Measurements from ENCODE around the gene PAFAH1B2. TPM values are rescaled to one million over a fixed set of nuclear protein-coding genes. Genes with fewer than 3 reads are reported as not detected.
A peak's percentile ranks its signal among the peaks of the same experiment; 100 is the strongest.
"Not testable (repeated sequence)": the region's sequence is repeated elsewhere in the genome, so short reads cannot be mapped to it uniquely, and the experiment has no call there.

PAFAH1B2 gene
- polyA plus RNA-seq: 20.6 TPM

GRCh38 chr11:117143871-117144476 is at the start of gene PAFAH1B2:
Gene PAFAH1B2, plus strand, starts transcription at chr11:117144287. Its CDS starts 8,161 bp downstream, at chr11:117152448.
- H3K27me3 Mint-ChIP-seq: peaks cover 4% of the 10 kb centered on the region
- H3K27ac Mint-ChIP-seq: peak within 1 kb of the TSS; percentile 98 to 99 (median 98)
- peaks cover 32 to 33% (median 32%) of the 10 kb centered on the region in 3 donors for H3K4me1 Mint-ChIP-seq
- H3K9me3 Mint-ChIP-seq: no peaks in the 10 kb centered on the region
- peak within 1 kb of the TSS; percentile 98 to 100 (median 99) for H3K4me3 Mint-ChIP-seq
- H3K36me3 Mint-ChIP-seq: no peaks in the 10 kb centered on the region

- Mint-ChIP-seq H3K4me3 (peak overlapping the region; percentile 73 to 95 (median 80)), H3K27me3 (no peaks in the 10 kb centered on the region), H3K4me1 (peaks cover 60 to 70% (median 65%) of the 10 kb centered on the region in 3 donors), H3K9me3 (peaks cover 0 to 3% (median 0%) of the 10 kb centered on the region in 3 donors), H3K27ac (peak overlapping the region in 2 of 3 donors; percentile 37 to 87), H3K36me3 (peaks cover 8% of the 10 kb centered on the region)
These were observed 49.3 kb upstream of the PAFAH1B2 start for GRCh38 chr11:117094776-117095175.

GRCh38 chr11:117095284-117096161 is 48.6 kb upstream of the PAFAH1B2 start:
- H3K27me3 Mint-ChIP-seq: no peaks in the 10 kb centered on the region
- peaks cover 53 to 64% (median 60%) of the 10 kb centered on the region in 3 donors for H3K4me1 Mint-ChIP-seq
- H3K36me3 Mint-ChIP-seq: peaks cover 8% of the 10 kb centered on the region
- H3K4me3 Mint-ChIP-seq: peak overlapping the region; percentile 81 to 99 (median 97)
- peak overlapping the region; percentile 87 to 100 (median 95) for H3K27ac Mint-ChIP-seq
- peaks cover 0 to 3% (median 0%) of the 10 kb centered on the region in 3 donors for H3K9me3 Mint-ChIP-seq

- peaks cover 48 to 60% (median 60%) of the 10 kb centered on the region in 3 donors for H3K4me1 Mint-ChIP-seq
- peaks cover 0 to 3% (median 0%) of the 10 kb centered on the region in 3 donors for H3K9me3 Mint-ChIP-seq
- H3K4me3 Mint-ChIP-seq: peak overlapping the region; percentile 81 to 99 (median 97)
- peaks cover 8% of the 10 kb centered on the region for H3K36me3 Mint-ChIP-seq
- H3K27ac Mint-ChIP-seq: peak overlapping the region; percentile 87 to 100 (median 95)
- no peaks in the 10 kb centered on the region for H3K27me3 Mint-ChIP-seq
These were observed 47.7 kb upstream of the PAFAH1B2 start for GRCh38 chr11:117096201-117096991.

- H3K27ac Mint-ChIP-seq: peak overlapping the region; percentile 87 to 100 (median 95)
- H3K36me3 Mint-ChIP-seq: peaks cover 4% of the 10 kb centered on the region
- peaks cover 0 to 2% (median 0%) of the 10 kb centered on the region in 3 donors for H3K9me3 Mint-ChIP-seq
- no peaks in the 10 kb centered on the region for H3K27me3 Mint-ChIP-seq
- H3K4me3 Mint-ChIP-seq: peak overlapping the region; percentile 81 to 99 (median 97)
- H3K4me1 Mint-ChIP-seq: peaks cover 48 to 59% (median 57%) of the 10 kb centered on the region in 3 donors
These were observed 47.1 kb upstream of the PAFAH1B2 start for GRCh38 chr11:117097014-117097388.

- H3K36me3 Mint-ChIP-seq: no peaks in the 10 kb centered on the region
- H3K4me3 Mint-ChIP-seq: peak overlapping the region; percentile 81 to 99 (median 97)
- H3K27me3 Mint-ChIP-seq: no peaks in the 10 kb centered on the region
- no peaks in the 10 kb centered on the region for H3K9me3 Mint-ChIP-seq
- H3K4me1 Mint-ChIP-seq: peaks cover 42 to 53% (median 52%) of the 10 kb centered on the region in 3 donors
- H3K27ac Mint-ChIP-seq: peak overlapping the region; percentile 87 to 100 (median 95)
These were observed 46.5 kb upstream of the PAFAH1B2 start for GRCh38 chr11:117097389-117098268.

GRCh38 chr11:117098269-117099232 is 45.5 kb upstream of the PAFAH1B2 start, which contains the start of gene SIK3:
Gene SIK3, minus strand, starts transcription at chr11:117098428. Its CDS starts 13 bp downstream, at chr11:117098415.
- Mint-ChIP-seq H3K27ac (peak within 1 kb of the TSS; percentile 100), H3K36me3 (no peaks in the 10 kb centered on the region), H3K4me3 (peak within 1 kb of the TSS; percentile 95 to 99 (median 98)), H3K4me1 (peaks cover 34 to 46% (median 44%) of the 10 kb centered on the region in 3 donors), H3K27me3 (no peaks in the 10 kb centered on the region), H3K9me3 (no peaks in the 10 kb centered on the region)

- Mint-ChIP-seq H3K4me3 (peak overlapping the region; percentile 16 to 98 (median 88)), H3K27ac (peak overlapping the region; percentile 100), H3K36me3 (no peaks in the 10 kb centered on the region), H3K27me3 (no peaks in the 10 kb centered on the region), H3K9me3 (no peaks in the 10 kb centered on the region), H3K4me1 (peaks cover 24 to 41% (median 36%) of the 10 kb centered on the region in 3 donors)
These were observed 44.4 kb upstream of the PAFAH1B2 start for GRCh38 chr11:117099696-117100095.

- H3K4me3 Mint-ChIP-seq: peak overlapping the region in 2 of 4 donors; percentile 23 to 77
- H3K27ac Mint-ChIP-seq: peak overlapping the region; percentile 2 to 100 (median 100)
- H3K9me3 Mint-ChIP-seq: no peaks in the 10 kb centered on the region
- peaks cover 18 to 32% (median 28%) of the 10 kb centered on the region in 3 donors for H3K4me1 Mint-ChIP-seq
- H3K27me3 Mint-ChIP-seq: no peaks in the 10 kb centered on the region
- no peaks in the 10 kb centered on the region for H3K36me3 Mint-ChIP-seq
These were observed 43.5 kb upstream of the PAFAH1B2 start for GRCh38 chr11:117100556-117100955.

GRCh38 chr11:117107701-117108590 is 36.1 kb upstream of the PAFAH1B2 start:
- peaks cover 0 to 8% (median 4%) of the 10 kb centered on the region in 3 donors for H3K4me1 Mint-ChIP-seq
- peaks cover 2% of the 10 kb centered on the region for H3K27me3 Mint-ChIP-seq
- H3K27ac Mint-ChIP-seq: no peak overlapping the region
- H3K9me3 Mint-ChIP-seq: no peaks in the 10 kb centered on the region
- no peaks in the 10 kb centered on the region for H3K36me3 Mint-ChIP-seq
- H3K4me3 Mint-ChIP-seq: no peak overlapping the region

GRCh38 chr11:117110294-117110950 is 33.7 kb upstream of the PAFAH1B2 start:
- Mint-ChIP-seq H3K4me3 (no peak overlapping the region), H3K4me1 (peaks cover 0 to 8% (median 4%) of the 10 kb centered on the region in 3 donors), H3K9me3 (no peaks in the 10 kb centered on the region), H3K36me3 (no peaks in the 10 kb centered on the region), H3K27me3 (peaks cover 2% of the 10 kb centered on the region), H3K27ac (no peak overlapping the region)

- H3K4me3 Mint-ChIP-seq: peak overlapping the region in 1 of 4 donors; percentile 22
- H3K4me1 Mint-ChIP-seq, H3K27ac Mint-ChIP-seq, H3K9me3 Mint-ChIP-seq, H3K36me3 Mint-ChIP-seq, H3K27me3 Mint-ChIP-seq: not testable (repeated sequence)
These were observed 31.6 kb upstream of the PAFAH1B2 start for GRCh38 chr11:117112497-117112896.
